RPMI8226 (cell line): ENCODE results near the gene PRCP.
A peak's percentile ranks its signal among the peaks of the same experiment; 100 is the strongest.

Source experiments
- DNase-seq: peaks from one replicate; pipeline ENCODE4 v3.0.0-alpha.2; 2015

Gene PRCP

DNA sequence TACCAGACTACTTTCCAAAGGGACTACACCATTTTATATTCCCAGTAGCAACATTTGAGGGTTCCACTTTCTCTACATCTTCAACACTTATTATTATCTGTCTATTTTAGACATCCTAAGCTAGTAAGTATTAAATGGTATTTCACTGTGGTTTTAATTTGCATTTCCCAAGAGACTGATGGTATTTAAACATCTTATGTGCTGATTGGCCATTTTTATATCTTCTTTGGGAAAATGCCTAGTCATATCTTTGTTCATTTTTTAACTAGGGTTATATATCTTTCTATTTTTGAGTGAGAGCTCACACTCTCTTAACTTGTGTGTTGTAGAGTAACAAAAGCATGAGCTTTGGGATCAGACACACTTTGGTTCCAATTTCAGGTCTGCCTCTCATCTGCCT lies 73.7 kb downstream of the PRCP start:
- no peak for DNase-seq

DNA sequence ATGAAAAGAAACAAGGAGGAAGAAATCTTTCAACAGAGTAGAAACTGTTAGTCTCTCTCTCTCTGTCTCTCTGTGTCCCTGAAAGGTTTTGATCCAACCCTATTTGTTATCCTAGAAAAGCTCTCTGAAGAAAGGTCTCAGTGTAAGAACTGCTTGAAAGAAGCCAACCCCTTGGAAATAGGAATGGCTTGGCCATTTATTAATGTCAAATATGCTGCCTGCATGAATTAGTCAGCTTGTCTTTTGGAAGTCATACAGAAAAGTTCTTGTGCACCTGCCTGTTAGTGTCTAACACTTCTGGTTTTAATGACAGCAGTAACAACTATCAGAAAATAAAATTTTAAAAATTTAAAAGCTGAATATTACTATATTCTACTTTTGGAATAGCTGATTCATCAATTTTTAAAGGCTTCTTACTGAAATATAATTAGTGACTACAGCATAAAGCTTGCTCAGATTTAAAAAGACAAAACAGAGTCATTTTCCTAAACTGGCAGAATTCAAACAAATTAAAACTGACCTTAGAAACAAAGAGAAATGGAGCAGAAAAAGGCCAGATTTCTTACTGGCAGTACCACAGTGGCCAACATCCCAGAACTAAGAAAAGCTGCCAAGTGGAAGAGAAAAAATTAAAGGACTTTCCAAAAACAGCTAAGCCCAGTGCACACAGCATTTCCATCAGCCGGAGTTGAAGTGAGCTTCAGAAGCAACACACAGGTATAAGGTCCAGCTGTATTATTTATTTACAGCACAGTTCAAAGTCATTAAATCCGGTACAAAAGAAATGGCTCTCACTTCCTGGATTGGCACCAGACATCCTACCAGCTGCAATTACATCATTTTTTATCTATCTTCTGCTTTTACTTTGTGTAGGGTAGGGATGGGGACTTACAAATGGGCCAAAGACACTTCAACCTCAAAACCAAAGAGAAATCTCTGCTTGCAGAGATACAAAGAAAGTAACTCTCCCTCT lies 76.3 kb downstream of the PRCP start:
- DNase-seq = no peak

DNA sequence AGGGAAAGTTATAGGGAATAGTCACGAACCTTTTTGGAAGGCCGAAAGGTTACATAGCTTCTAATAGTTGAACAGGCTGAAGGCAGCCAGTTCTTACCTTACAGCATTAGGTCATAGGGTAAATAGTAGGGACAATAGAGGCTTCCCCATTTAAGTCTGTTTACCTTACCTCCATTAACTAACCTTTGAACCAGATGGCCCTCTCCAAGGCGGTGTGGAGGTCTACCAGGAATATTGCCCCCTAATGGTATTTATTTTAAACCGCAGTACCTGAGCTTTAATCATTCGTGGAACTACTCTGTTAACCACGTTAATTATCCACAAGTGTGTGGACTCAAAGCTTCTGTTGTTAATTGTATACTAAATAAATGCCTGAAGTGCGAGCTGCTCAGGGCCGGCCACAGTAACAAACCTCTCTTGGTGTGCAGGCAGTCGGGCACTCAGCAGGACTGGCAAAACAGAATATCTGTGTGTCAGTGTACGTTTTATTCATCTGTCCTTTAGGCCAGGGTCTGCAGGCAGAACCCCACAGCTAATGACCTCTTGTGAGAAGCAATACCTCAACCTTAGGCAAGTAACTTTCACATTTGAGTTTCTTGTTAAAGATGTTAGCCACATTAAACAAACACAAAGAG lies 81.7 kb downstream of the PRCP start:
- no peak for DNase-seq

DNA sequence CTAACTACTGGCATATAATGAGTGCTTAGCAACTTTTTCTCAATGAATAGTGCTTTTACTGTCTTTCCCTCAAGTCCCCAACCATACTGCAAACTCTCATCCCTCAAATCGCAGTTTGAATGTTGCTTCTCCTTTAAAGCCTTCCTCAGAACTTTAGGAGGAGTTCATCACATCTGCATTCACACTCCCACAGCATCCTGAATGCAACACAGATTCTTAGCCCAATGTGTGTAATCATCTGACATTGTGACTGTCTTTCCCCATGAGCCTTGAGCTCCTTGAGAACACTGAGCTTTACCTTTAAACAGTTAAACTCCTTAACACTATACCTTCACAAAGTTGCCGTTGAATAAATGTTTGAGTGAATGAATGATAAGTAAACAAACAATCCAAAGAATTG lies 84.8 kb downstream of the PRCP start:
- no peak for DNase-seq

DNA sequence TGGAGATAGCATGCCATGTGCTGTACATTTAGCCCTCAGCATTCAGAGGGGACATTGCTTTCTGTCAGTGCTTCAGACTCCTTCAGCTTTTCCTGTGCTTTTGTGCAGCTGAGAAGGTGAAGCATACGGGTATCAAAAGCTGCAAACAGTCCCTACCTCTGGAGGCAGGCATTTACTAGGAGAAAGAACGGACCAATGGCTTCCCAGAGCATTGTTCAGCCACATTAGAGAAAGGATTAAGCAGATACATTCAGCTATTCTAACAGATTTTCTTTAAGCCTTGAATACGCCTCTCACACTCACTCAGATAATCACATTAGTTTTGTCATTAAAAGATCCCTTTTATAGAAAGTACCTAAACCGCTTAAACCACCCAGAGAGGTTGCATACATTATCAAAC lies 85.9 kb downstream of the PRCP start:
- no peak for DNase-seq

DNA sequence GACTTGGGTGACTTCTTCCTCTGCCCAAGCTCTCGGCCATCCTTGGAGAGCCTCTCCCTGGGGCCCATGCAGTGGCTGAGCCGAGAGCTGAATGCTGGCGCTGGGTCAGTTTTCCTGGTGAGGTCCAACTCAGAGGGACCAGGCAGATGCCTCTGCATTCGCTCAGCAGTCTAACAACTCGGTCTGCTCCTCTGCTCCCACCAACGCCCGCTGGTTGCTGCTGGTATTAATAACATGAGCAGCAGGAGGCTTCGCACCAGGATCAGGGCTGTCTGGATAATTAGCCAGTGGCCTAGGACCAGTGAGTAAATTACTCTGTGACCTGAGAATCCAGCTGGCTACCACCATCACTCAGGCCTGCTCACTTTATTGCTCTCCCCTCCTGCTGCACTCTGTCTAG lies 88.9 kb downstream of the PRCP start:
- no peak for DNase-seq

DNA sequence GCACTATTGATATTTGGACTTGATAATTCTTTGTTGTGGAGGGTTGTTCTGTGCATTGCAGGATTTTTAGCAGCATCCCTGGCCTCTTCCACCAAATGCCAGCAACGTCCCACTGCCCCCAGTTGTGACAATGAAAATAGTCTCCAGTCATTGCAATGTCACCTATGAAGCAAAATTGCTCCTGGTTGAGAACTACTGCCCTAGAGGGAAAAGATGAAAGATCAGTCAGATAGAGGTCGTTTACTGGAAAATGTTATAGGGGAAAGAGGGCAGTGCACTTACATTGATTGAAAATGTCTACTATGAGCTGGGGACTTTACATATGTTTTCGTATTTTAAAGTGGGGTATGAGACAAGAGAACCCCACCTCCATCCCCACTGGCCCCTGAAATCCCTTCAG lies 89.5 kb downstream of the PRCP start:
- DNase-seq = no peak

DNA sequence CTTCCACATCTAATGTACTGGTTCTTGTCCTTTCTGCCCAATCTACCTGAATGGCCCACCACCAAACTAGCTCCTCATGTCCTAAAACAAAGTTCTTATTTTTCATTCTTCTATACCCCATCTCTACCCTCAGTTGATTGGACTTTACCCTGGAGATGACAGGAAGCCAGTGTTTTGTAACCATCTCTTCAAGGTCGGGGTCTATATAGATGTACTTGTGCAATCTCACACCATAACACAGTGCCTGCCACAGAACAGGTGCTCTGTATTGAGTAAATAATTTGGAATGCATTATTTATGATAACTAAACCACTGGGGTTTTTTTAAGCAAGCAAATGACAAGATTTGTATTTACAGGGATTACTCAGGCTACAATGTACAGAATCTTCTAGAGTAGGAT lies 89.9 kb downstream of the PRCP start:
- DNase-seq = no peak

DNA sequence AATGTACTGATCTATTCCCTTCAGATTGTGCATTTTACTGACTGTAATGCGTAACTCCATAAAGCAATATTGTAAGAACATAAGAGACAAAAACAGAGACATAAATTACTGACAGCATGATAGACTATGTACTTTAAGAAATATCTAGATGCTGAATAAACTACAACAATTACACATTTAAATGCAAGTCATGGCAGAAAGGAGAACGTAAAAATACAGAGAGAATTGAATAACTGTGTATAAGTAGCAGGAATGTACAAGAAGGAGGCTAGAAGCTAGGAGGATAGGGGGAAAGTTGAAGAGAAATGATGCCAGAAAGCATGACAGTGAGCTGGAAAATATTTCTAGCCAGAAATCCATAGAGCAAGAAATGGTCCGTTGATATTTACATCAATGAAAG lies 92.6 kb downstream of the PRCP start:
- no peak for DNase-seq

DNA sequence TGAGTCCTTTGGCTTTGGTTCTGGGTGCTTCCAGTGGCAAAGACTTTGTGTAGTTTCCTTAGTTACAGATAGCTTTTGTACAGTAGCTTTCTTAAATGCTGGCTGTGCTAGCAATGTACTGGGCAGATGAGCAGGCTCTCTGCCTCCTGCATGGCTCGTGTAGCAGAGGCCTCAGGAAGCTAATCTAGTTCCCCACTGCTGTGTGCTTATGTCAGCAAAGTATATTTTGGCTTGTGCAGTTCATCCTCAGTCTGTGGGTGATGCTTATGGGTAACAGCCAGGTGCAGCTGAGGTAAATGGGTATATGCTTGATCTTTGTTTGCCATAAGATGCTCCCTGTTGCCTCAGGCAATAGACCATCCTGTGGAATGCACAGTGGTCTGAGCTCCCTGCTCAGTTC lies 97.5 kb downstream of the PRCP start:
- peak; percentile 93 for DNase-seq

DNA sequence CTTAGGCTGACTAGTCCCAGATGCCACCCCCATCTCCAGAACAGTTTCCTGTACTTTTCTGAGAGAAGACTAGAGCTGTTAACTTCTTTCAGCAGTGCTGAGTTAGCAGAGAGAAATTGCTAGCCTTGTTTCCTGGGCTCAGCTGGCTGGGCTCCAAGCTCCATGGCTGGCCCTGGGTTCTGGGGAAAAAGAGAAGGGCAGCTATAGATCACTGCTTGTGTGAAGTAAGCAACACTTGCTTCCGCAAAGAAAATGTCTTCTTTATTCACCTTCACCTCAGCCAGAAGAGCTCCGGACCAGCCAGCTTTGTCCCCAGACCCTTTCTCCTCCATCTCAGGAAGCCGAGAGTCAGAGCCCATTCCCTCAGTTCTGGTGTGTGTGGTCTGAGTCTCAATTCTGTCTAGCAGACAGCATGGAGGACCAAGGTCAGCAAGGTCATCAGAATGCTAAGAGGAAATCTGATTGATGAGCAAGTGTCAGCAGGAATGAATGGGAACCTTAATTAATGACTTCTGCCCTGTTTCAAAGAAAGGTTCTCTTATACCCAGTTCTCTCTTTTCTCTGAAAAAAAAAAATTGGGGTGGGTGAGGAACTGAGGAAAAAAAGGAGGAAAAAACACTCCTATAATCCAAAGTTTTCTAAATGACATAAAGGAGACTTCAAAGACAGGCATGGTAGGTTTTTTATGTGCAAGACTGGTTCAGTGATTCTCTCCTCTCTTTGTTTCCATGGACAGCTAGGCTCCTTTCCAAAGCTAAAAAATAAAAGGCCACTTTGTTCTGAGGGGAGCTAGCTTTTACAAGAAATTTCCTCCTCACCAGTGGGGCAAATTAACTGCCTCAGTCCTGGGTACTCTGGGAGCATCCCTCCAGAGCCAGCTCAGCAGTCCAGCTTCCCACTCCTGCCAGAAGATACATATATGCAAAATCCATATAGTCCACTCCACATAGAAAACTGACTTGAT lies 103.0 kb downstream of the PRCP start:
- DNase-seq = peak; percentile 97

DNA sequence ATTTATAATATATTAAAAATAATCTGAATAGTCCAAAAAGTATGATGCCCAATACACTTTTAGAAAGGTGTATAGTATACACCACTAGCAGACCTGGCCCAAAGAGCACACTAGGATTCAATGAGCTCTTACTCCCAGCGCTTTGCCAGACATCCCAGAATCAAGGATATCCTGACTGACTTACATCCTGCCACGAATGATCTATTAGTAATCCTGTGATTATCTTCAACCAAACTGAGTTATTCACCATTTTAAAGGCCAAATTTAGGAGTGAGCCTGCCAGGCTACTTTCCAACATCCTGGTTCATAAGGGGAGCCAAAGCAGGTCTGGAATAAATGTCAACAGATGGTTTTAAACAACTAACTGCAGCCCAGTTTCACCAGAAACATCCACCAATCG lies 105.7 kb downstream of the PRCP start:
- DNase-seq = no peak

DNA sequence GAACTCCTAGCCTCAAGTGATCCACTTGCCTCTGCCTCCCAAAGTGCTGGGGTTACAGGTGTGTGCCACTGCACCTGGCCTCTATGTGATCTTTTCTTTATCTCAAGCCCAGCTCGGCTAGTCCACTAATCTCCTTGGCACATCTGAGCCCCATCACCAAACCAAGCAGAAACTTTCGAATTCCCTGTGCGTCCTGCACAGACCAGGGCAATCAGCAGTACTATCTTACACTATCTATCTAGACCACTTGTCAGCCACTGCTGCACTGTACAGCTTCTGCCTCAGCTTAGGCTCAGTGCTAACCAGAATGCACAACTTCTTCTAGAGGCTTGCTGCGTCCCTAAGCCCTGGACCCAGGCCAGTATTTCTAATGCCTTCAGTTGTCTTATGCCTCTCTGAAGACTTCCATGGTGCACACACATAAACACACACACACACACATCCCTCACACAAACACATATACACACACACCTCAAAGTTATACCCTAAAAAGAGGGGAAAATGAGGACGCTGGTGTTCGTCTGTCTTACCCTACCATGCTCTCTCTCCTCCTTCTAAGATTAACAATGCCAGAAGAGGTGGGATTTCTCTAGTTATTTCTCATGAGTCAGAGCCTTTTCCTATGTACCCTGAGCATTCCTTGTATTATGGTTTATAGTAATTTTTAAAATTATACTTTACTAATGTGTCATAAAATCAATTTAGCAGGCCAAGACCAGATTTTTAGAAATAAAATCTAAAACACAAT lies 107.2 kb downstream of the PRCP start:
- DNase-seq = no peak

DNA sequence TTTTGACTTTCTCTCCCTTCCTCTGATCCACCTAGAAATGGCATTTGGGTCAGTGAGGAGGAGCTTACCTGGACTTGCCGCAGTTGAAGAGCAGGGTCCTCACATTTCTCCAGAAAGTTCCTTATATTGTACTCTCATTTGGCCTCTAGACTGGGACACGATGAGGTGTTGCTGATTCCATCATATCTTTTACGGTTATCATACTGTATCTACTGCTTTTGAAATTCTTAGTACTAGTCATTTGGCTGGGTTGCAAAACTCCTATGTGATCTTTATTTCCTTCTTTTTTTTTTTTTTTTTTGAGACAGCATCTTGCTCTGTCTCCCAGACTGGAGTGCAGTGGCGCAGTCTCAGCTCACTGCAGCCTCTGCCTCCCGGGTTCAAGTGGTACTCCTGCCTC lies 107.9 kb downstream of the PRCP start:
- no peak for DNase-seq

DNA sequence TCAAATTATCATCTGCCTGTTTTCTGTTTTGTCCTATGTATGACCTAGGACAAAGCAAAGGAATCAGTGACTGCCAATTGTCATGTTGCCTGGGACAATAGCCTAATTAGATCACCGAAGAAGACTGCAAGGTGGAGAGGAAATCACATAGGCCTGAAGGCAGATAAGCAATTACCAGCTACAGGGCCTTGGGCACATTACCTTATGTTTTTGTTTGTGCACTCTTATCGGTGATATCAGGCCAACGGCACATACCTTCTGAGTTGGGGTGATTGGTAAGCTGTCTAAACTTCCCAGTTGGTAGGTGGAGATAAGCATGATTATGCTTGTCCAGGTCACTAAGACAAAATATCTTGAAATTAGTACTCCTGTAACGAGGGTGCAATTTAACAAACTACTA lies 108.5 kb downstream of the PRCP start:
- DNase-seq = no peak

DNA sequence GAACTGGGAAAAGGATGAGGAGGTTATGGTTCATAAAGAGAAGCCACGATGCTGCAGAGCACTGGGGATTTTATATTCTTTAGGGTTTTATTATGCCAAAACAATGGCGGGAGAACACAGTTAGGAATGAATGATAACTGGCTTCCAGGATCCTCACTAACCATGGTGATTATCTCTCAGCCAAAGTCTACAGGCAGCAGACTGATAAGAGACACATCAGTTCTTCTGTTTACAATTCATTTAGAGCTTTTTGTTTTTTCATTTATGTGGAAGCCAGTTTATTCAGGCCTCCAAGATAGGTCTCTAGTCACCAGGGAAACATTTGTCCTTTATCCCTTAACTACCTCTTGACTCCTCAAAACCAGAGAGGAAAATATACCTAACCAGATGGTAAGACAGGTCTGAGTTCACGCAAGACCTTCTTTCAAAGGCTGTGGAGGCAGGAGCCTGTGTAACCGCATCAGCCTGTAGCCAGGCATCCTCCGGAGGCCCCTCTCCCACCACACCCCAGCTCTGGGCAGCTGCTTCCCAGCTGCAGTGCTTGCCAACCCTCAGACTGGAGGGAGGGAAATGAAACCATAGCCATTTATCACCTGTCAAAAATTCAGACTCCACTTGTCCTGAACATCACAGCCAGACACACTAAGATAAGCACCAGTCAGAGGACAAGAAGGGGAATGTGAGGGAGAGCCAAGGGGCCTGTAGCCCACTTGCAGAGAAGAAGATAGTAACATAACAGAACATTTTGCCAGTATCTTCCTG lies 109.3 kb downstream of the PRCP start:
- DNase-seq = peak; percentile 91

DNA sequence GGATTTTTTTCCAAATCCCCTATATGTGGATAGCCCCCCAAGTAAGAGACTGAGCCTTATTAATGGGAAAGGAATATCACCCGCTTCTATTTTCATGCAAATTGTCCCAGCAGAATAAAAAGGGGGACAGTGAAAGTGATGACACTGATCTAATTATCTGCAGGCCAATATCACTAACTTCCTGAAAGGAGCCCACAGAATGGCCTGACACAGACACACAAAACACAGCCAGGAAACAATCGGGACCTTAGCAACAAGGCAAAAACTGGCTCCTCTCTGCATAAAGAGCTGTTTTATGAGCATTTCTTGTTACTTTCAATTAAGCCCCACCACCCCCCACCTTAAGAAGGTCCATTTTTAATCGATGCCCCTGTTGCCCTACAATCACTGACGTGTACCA lies 112.2 kb downstream of the PRCP start:
- no peak for DNase-seq

DNA sequence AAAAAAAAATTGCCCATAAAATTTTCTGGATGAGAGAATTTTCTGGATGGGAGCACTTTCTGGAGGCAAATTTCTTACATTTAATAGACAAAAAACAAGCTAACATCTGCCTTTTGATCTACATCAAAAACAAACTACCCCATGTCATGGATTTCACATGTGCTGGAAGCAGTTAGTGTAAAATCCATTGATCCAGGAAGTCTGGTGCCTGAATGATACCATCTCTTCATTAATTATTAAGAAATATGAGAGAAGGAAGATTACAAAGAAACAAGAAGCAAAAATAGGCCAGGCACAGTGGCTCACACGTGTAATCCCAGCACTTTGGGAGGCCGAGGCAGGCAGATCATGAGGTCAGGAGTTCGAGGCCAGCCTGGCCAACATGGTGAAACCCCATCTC lies 113.4 kb downstream of the PRCP start:
- DNase-seq = no peak

DNA sequence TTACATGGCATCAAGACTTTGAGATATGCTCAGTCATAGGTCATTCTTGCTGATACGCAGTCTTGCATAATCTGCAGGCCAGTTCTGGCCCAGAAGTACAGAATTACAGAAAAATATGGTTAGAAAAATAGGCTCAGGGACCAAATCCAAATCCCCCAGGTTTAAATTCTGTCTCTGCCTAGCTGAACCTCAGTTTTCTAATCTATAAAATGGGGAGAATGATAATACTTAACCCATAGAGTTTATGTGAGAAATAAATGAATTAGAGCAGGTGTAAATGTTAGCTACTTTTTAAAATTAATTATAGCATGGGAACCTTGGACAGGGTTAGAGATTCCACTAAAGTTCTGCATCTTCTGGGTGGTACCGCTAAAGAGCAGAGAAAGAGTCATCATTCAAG lies 114.2 kb downstream of the PRCP start:
- DNase-seq = no peak

DNA sequence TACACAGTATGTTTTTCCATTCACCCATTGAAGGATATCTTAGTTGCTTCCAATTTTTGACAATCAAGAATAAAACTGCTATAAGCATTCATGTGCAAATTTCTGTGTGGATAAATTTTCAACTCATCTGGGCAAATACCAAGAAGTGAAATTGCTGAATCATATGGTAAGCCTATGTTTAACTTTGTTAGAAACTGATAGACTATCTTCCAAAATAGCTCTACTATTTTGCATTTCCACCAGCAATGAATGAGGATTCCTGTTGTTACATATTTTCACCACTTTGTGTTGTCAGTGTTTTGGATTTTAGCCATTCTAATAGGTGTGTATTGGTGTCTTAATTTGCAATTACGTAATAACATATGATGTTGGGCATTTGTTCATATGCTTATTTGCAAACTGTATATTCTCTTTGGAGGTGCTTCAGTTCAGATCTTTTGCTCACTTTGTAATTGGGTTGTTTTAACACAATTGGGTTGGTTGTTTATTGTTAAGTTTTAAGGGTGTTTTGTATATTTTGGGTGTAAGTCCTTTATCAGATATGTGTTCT lies 117.3 kb downstream of the PRCP start:
- no peak for DNase-seq

DNA sequence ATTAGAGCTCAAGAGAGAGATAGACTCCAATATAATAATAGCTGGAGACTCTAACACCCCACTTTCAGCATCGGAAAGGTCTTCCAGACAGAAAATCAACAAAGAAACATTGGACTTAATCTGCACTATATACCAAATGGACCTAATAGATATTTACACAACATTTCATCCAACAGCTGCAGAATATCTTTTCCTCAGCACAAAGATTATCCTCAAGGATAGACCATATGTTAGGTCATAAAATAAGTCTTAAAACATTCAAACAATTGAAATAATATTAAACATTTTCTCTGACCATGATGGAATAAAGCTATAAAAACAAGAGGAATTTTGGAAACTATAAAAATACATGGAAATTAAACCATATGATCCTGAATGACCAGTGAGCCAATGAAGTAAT lies 121.5 kb downstream of the PRCP start:
- DNase-seq = no peak

DNA sequence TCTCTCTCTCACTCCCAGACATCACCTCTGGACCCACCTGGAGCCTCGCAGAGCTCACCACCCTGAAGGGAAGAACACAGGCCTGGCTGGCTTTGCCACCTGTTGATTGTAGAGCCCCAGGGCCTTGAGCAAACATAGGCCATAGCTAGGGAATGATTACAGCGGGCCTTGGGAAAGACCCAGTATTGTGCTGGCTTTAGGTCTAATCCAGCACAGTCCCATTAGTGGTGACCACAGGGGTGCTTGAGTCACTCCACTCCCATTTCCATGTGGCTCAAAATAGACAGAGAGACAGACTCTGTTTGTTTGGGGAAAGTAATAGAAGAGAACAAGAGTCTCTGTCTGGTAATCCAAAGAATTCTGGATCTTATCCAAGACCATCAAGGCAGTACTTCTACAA lies 123.9 kb downstream of the PRCP start:
- no peak for DNase-seq
